ENCODE results near the gene THOC6. TPM values are rescaled to one million over a fixed set of nuclear protein-coding genes. Genes with fewer than 3 reads are reported as not detected.

THOC6 gene
- total and polyA plus RNA-seq, 9 of the 15 experiments (the other 6 are each of a cell fraction or from before 2014, with no cell fraction given), result 2.5 to 65.4 (median 42.3) TPM

DNA sequence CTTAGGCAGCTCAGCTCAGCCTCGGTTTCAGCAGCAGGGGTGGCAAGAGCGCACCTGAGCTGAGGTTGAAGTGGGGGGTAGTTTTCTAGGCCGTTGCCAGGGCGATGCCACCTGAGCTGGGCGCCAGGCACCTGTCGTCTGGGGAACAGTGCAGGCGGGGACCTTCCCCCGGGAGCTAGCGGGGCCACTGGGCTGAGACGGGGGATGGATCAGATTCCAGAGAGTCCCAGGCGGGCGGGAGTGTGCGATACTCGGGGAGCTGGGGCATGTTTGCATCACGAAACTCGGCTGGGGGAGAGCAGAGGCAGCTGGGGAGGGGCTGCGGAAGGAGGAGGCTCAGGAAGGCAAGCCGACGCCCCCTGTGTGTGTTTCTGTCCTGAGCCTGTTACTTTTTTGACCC, 11.6 kb upstream of the THOC6 start:
- Histone ChIP-seq H3K4me1 (replicated peaks in 1 of 2; ENCODE audit: control insufficient read depth in 2 of 2, insufficient read depth in 2 of 2, low read length in 2 of 2) (peaks cover 34 to 82% of the 10 kb centered on the region in 2 experiments), H3K9me3 (replicated peaks; ENCODE audit: control insufficient read depth, insufficient read depth, low read depth, low read length) (no peaks in the 10 kb centered on the region), H3K27ac (ENCODE audit: extremely low read depth, low read depth, low read length) (no peak overlapping the region), H2AFZ (ENCODE audit: low read depth, low read length) (no peak overlapping the region), H3K79me2 (ENCODE audit: control insufficient read depth, insufficient read depth, low read length) (peaks cover 4% of the 10 kb centered on the region; the same call in 1 of the 3 replicates), H3K4me2 (ENCODE audit: insufficient read depth, low read length) (no peak overlapping the region), H3K27me3 (ENCODE audit: control insufficient read depth in 2 of 2, insufficient read depth in 2 of 2, low read length in 2 of 2) (no peaks in the 10 kb centered on the region), H3K9me1 (ENCODE audit: control insufficient read depth, insufficient read depth, low read length) (peaks cover 3% of the 10 kb centered on the region), H3K4me3 (no peak overlapping the region), H3K36me3 (ENCODE audit: control insufficient read depth, insufficient read depth, low read length) (no peaks in the 10 kb centered on the region), H3K9ac (ENCODE audit: insufficient read depth in 1 of 2, low read depth in 2 of 2, low read length in 2 of 2) (no peak overlapping the region; a peak in 1 of 4 replicates), H4K20me1 (replicated peaks; ENCODE audit: control insufficient read depth, insufficient read depth, low read length) (no peaks in the 10 kb centered on the region)
- in situ Hi-C loops (cut with MboI), result no loop called here
- ChIA-PET CTCF (ENCODE audit: low intra/inter-chr PET ratio) (no interaction called here), POLR2A (no interaction called here)
- 45% methylated on average over 17 of the region's 19 CpGs for WGBS (ENCODE audit: insufficient coverage, low coverage, missing lambda C conversion rate)
- ATAC-seq (no peak), DNase-seq (ENCODE audit: extremely low read depth in 1 of 4, low spot score in 3 of 4) (no peak), FAIRE-seq (no peak)
- intact Hi-C loops (cut with micrococcal nuclease), result no loop called here
- BruUV-seq (replicated peaks), result no TSS peak
- no peak for TF ChIP-seq ARHGAP35 (IDR thresholded peaks at IDR 0.05; ENCODE audit: partially characterized antibody)
- no peak for TF ChIP-seq CEBPG (CRISPR knock-in tag; IDR thresholded peaks at IDR 0.05)
- no peak for TF ChIP-seq CEBPG (tag; conservative IDR thresholded peaks at IDR 0.05 in 1 of 2, IDR thresholded peaks at IDR 0.05 in 1 of 2)
- TF ChIP-seq ZBTB7A (IDR thresholded peaks at IDR 0.05; ENCODE audit: borderline replicate concordance, control insufficient read depth, low read depth, low read length), result 0 out of 2 replicates have a peak, but pooled peaks have one; percentile 29

DNA sequence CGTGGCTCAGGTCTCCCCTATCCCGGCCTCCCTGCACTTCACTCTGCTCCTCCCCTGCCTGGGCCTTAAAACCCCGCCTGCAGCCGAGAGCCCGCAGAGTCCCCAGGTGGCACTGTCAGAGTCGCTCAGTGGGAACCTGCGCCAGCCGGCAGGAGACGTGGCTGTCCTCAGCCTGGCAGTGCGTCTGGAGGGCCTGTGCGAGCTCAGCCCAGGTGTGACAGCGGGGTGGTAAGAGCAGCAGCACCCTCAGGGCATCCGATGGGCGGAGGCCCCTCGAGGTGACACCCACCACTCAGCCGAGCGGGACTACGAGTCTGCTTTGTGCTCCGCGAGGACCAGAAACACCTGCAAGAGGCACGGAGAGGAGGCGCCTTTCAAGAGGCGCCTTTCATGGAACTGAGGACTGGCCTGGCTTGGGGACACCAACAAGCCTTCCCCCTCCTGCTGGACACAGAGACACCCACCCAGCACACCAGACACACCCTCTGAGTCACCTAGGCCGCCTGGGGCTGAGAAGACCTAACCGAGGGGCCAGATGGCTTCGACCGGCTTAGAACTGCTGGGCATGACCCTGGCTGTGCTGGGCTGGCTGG, 10.9 kb upstream of the THOC6 start, which contains the start of gene CLDN9:
TSS of gene CLDN9 (plus strand) at position 96 of the 593 bp plus-strand sequence. CDS start at position 536, 440 bp downstream.
- Histone ChIP-seq H2AFZ (ENCODE audit: low read depth, low read length) (no peak within 1 kb of the TSS), H3K79me2 (ENCODE audit: control insufficient read depth, insufficient read depth, low read length) (no peaks in the 10 kb centered on the region), H3K4me3 (no peak within 1 kb of the TSS), H4K20me1 (replicated peaks; ENCODE audit: control insufficient read depth, insufficient read depth, low read length) (no peaks in the 10 kb centered on the region), H3K9me3 (replicated peaks; ENCODE audit: control insufficient read depth, insufficient read depth, low read depth, low read length) (no peaks in the 10 kb centered on the region), H3K4me2 (ENCODE audit: insufficient read depth, low read length) (no peak within 1 kb of the TSS), H3K9ac (ENCODE audit: insufficient read depth in 1 of 2, low read depth in 2 of 2, low read length in 2 of 2) (peak within 1 kb of the TSS in 1 of 2 experiments; percentile 67; a peak in 2 of 4 replicates), H3K27ac (ENCODE audit: extremely low read depth, low read depth, low read length) (no peak within 1 kb of the TSS), H3K9me1 (ENCODE audit: control insufficient read depth, insufficient read depth, low read length) (peaks cover 3% of the 10 kb centered on the region), H3K27me3 (ENCODE audit: control insufficient read depth in 2 of 2, insufficient read depth in 2 of 2, low read length in 2 of 2) (no peaks in the 10 kb centered on the region), H3K4me1 (replicated peaks in 1 of 2; ENCODE audit: control insufficient read depth in 2 of 2, insufficient read depth in 2 of 2, low read length in 2 of 2) (peaks cover 29 to 82% of the 10 kb centered on the region in 2 experiments), H3K36me3 (ENCODE audit: control insufficient read depth, insufficient read depth, low read length) (no peaks in the 10 kb centered on the region)
- DNase-seq (ENCODE audit: extremely low read depth in 1 of 4, low spot score in 3 of 4) (peak in 1 of 4 experiments; percentile 45), FAIRE-seq (no peak), ATAC-seq (peak; percentile 11; the same call in 1 of the 3 replicates)
- in situ Hi-C loops (cut with MboI), result no loop called here
- ChIA-PET CTCF (ENCODE audit: low intra/inter-chr PET ratio) (no interaction called here), POLR2A (no interaction called here)
- intact Hi-C loops (cut with micrococcal nuclease), result no loop called here
- TF ChIP-seq EGR1 (conservative IDR thresholded peaks at IDR 0.05) (0 out of 2 replicates have a peak, but pooled peaks have one; percentile 18), RBM22 (IDR thresholded peaks at IDR 0.05; ENCODE audit: low read depth, low read length, poor library complexity, severe bottlenecking) (no peak), POLR2G (IDR thresholded peaks at IDR 0.05; ENCODE audit: low read depth, low read length) (peak; percentile 7; the same call in 1 of the 2 replicates), ZZZ3 (IDR thresholded peaks at IDR 0.05) (no peak), YY1 (IDR thresholded peaks at IDR 0.05; ENCODE audit: borderline replicate concordance in 1 of 3, control insufficient read depth in 1 of 3, extremely low read depth in 1 of 3, insufficient read depth in 3 of 3, insufficient read length in 1 of 3, insufficient replicate concordance in 2 of 3, low read depth in 1 of 3, low read length in 2 of 3) (no peak), POLR3G (IDR thresholded peaks at IDR 0.05; ENCODE audit: extremely low read depth, insufficient read length, insufficient replicate concordance) (no peak), SIX5 (IDR thresholded peaks at IDR 0.05; ENCODE audit: borderline replicate concordance in 1 of 2, insufficient read depth in 1 of 2, low read depth in 1 of 2, low read length in 2 of 2) (no peak), NFIC (IDR thresholded peaks at IDR 0.05) (no peak)
- no TSS peak for BruUV-seq (replicated peaks)
- 60% methylated on average over 24 of the region's 27 CpGs for WGBS (ENCODE audit: insufficient coverage, low coverage, missing lambda C conversion rate)

Data from K562 (cell line).